Measurements from ENCODE around the gene PSMA1. TPM values are rescaled to one million over a fixed set of nuclear protein-coding genes. Genes with fewer than 3 reads are reported as not detected.
A peak's percentile ranks its signal among the peaks of the same experiment; 100 is the strongest.

PSMA1 gene
- total and polyA plus RNA-seq, 2 of the 8 experiments (the other 6 are each of a cell fraction or from before 2014, with no cell fraction given) = 148 to 159 TPM

DNA sequence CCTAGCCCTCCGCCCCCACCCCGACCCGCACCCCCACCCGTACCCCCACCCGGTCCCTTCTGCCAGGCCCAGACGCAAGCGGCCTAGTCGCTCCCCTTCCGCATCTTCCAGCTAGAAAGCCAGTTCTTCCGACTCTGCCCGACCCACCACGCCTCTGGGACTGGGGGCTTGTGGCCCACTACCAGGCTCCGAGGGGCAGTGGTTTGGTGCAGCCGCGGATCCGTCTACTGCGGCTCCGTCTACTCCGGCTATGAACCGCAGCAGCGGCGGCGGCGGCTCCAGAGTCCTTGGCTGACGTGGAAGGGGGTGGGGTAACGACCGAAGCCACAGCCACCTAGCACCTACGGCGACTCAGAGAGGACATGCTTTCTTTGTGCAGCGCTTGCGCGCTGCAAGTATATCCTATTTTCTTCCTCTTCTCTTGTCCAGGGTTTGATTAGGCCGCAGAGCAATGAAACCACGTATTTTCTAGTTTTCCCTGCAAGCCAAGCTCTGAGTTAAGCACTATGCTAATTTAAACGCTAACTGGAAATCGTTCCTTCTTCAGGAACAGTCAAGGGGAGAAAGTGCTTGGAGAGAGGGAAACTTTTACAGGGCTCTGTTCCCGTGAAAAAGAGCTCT, 20.5 kb downstream of the PSMA1 start, which contains the start of gene COPB1 (continued):
- peak; percentile 90 for TF ChIP-seq TBP (IDR thresholded peaks at IDR 0.05; ENCODE audit: low read depth, low read length)
- no peak for TF ChIP-seq JUN (IDR thresholded peaks at IDR 0.05; ENCODE audit: low read depth, low read length)
- TF ChIP-seq, protein P1, sequence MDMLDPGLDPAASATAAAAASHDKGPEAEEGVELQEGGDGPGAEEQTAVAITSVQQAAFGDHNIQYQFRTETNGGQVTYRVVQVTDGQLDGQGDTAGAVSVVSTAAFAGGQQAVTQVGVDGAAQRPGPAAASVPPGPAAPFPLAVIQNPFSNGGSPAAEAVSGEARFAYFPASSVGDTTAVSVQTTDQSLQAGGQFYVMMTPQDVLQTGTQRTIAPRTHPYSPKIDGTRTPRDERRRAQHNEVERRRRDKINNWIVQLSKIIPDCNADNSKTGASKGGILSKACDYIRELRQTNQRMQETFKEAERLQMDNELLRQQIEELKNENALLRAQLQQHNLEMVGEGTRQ (IDR thresholded peaks at IDR 0.05; ENCODE audit: low read length) = no peak
- TF ChIP-seq SP1 (IDR thresholded peaks at IDR 0.05; ENCODE audit: low read depth, low read length) = peak; percentile 11; the same call in 1 of the 2 replicates
- no peak for TF ChIP-seq SIRT6 (IDR thresholded peaks at IDR 0.05; ENCODE audit: low read length)
- no peak for TF ChIP-seq CEBPB (IDR thresholded peaks at IDR 0.05; ENCODE audit: low read depth, low read length)
- no peak for TF ChIP-seq CBX5 (IDR thresholded peaks at IDR 0.05; ENCODE audit: low read depth, low read length)
- TF ChIP-seq NANOG (IDR thresholded peaks at IDR 0.05; ENCODE audit: insufficient read depth, low read depth, low read length, poor library complexity, severe bottlenecking) = no peak
- TF ChIP-seq CHD1 (IDR thresholded peaks at IDR 0.05; ENCODE audit: low read depth, low read length) = no peak
- TF ChIP-seq SP2 (IDR thresholded peaks at IDR 0.05; ENCODE audit: low read length) = no peak
- no peak for TF ChIP-seq KDM1A (IDR thresholded peaks at IDR 0.05; ENCODE audit: borderline replicate concordance, low read length)
- TF ChIP-seq CBX8 (IDR thresholded peaks at IDR 0.05; ENCODE audit: borderline replicate concordance, low read depth, low read length) = no peak
- TF ChIP-seq BACH1 (IDR thresholded peaks at IDR 0.05; ENCODE audit: low read length) = no peak
- no peak for TF ChIP-seq ZNF274 (IDR thresholded peaks at IDR 0.05; ENCODE audit: borderline replicate concordance, extremely low read depth, low read length)
- TF ChIP-seq EP300 (IDR thresholded peaks at IDR 0.05; ENCODE audit: borderline replicate concordance in 1 of 2, low read depth in 2 of 2, low read length in 2 of 2) = no peak
- no peak for TF ChIP-seq TEAD4 (IDR thresholded peaks at IDR 0.05; ENCODE audit: low read depth, low read length)
- TF ChIP-seq, protein P2, sequence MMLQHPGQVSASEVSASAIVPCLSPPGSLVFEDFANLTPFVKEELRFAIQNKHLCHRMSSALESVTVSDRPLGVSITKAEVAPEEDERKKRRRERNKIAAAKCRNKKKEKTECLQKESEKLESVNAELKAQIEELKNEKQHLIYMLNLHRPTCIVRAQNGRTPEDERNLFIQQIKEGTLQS (IDR thresholded peaks at IDR 0.05; ENCODE audit: insufficient read depth, low read depth, low read length) = no peak
- peak; percentile 72 for TF ChIP-seq CREB1 (IDR thresholded peaks at IDR 0.05)
- no peak for TF ChIP-seq SUZ12 (IDR thresholded peaks at IDR 0.05; ENCODE audit: low read length)
- TF ChIP-seq RXRA (IDR thresholded peaks at IDR 0.05; ENCODE audit: insufficient read depth, low read depth, low read length) = no peak
- no peak; a peak in 1 of 4 replicates for TF ChIP-seq HDAC2 (IDR thresholded peaks at IDR 0.05; ENCODE audit: borderline replicate concordance in 1 of 2, low read depth in 2 of 2, low read length in 2 of 2)
- TF ChIP-seq KDM5A (IDR thresholded peaks at IDR 0.05; ENCODE audit: low read length) = no peak
- TF ChIP-seq TCF12 (IDR thresholded peaks at IDR 0.05; ENCODE audit: low read depth, low read length) = no peak
- TF ChIP-seq MAFK (IDR thresholded peaks at IDR 0.05; ENCODE audit: low read depth, low read length) = no peak

Measured in H1 (cell line).